IPS-11a (cell line): Measurements from ENCODE around the gene CRIP2.
A peak's percentile ranks its signal among the peaks of the same experiment; 100 is the strongest.

Source experiments
- H3K4me3 ChIP-seq: one replicate; pipeline ENCODE4 v1.5.1; 2013; ENCODE audit warnings: low read depth, low read length, control low read depth

The CRIP2 gene

DNA sequence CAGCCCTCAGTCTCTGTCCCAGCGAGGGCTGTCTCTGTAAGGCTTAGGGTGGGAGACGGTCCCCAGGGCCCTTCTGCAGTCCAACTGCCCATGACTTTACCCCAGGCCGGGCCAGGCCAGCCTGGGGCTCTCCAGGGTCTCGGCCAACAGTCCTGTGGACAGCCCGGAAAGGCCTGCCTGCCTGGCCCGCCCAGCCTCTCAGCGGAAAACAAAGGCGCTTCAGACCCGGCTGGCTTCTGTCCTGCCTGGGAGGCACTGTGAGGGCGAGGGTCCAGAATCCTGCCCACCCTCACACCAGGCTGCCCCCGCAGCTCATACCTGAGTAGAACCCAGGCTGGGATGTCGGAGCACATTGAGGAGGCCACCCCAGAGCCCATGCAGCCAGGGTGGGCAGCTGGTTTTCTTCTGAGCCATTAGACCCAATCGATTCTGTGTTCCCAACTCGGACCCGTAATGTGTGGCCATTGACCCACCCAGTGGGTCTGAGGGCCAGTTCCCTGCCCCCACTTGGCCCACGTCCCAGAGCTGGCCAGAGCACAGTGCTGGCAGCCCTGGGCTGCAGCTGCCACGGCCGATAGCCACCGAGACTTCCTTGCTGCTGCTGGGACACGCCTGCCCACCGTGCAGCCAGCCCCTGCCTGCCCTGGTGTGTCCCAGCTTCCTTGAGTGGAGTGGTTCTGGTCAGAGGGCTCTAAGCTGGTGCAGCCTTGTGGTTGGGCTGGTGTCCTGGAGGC, 1.6 kb downstream of the CRIP2 start:
- H3K4me3 ChIP-seq = no peak overlapping the region

DNA sequence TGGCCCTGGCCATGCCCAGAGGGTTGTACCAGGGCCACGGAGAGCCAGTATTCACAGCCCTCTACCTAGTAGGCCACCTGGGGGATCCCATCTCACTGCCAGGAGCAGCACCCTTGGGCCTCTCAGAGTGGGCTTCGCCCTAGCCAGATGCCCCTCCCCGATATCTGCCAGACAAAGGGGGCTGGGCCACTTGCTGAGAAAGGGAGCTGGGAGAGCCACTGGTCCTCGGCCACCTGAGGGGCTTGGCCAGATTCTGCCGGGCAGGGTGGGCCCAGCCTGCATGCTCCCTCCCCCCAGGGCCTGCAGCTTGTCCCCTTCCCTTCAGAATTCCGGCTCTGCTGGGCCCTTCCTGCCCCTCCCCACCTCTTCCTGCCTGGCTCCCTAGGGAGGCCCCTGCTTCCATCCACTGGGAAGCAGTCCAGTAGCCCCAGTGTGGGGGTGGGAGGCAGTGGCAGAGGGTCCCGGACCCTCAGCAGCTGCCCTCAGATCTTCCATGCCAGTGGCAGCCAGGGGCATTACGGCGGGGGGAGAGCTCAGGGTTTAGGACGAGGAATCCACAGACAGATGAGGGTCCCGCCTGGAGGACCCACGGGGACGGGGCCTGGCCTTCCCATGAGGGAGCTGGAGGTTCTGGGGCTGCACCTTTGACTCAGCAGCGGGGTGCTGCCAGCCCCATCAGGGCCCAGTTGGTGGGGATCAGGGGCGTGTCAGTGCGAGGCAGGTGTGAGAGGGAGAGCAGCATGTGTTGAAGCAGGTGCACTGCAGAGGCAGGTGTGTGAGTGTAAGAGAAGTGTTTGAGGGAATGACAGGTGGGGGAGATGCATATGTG, 2.4 kb downstream of the CRIP2 start:
- no peak overlapping the region for H3K4me3 ChIP-seq

DNA sequence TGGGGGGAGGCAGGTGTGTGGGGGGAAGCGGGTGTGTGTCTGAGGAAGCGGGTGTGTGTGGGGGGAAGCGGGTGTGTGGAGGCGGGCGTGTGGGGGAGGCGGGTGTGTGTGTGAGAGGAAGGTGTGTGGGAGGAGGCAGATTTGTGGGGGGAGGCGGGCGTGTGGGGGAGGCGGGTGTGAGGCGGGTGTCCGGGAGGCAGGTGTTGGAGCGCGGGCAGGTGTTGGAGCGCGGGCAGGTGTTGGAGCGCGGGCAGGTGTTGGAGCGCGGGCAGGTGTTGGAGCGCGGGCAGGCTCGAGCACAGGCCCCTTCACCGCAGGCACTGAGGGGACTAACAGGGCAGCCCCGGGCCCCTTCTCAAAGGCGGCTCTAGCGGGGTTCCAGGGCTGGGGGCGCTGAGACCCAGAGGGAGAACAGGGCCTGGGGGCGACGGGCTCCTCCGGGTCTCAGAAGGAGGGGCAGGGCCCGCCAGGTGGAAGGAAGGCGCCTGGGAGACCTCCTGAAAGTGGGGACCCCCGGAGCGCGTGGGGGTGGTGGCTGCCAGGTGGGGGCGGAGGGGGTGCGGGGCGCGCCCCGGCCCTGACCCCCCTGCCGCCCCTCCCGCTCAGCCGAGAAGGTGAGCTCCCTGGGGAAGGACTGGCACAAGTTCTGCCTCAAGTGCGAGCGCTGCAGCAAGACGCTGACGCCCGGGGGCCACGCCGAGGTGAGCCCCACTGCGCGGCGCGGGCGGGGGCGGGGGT, 3.2 kb downstream of the CRIP2 start:
- H3K4me3 ChIP-seq = peak overlapping the region; percentile 4

DNA sequence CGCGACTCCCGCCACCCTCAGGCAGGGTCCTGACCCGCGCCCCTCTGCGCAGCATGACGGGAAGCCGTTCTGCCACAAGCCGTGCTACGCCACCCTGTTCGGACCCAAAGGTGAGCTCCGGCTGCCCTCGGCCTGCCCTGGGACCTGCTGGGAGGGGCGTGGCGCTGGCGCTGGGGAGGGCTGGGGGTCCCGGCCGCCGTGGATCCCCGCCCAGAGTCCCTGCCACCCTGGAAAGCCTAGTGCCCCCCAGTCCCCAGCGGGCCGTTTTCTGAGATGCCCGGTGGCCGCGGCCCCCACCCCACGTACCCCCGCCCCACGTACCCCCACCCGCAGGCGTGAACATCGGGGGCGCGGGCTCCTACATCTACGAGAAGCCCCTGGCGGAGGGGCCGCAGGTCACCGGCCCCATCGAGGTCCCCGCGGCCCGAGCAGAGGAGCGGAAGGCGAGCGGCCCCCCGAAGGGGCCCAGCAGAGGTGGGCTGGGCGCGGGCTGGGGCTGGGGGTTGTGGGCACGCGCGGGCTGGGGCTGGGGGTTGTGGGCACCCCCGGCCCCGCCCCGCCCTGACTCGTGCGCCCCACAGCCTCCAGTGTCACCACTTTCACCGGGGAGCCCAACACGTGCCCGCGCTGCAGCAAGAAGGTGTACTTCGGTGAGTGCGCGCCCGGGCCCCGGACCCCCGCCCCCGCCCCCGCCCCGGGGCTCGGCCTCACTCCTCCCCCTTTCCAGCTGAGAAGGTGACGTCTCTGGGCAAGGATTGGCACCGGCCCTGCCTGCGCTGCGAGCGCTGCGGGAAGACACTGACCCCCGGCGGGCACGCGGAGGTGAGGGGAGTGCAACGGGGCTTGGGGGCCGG, 4.0 kb downstream of the CRIP2 start:
- H3K4me3 ChIP-seq = peak overlapping the region; percentile 4

DNA sequence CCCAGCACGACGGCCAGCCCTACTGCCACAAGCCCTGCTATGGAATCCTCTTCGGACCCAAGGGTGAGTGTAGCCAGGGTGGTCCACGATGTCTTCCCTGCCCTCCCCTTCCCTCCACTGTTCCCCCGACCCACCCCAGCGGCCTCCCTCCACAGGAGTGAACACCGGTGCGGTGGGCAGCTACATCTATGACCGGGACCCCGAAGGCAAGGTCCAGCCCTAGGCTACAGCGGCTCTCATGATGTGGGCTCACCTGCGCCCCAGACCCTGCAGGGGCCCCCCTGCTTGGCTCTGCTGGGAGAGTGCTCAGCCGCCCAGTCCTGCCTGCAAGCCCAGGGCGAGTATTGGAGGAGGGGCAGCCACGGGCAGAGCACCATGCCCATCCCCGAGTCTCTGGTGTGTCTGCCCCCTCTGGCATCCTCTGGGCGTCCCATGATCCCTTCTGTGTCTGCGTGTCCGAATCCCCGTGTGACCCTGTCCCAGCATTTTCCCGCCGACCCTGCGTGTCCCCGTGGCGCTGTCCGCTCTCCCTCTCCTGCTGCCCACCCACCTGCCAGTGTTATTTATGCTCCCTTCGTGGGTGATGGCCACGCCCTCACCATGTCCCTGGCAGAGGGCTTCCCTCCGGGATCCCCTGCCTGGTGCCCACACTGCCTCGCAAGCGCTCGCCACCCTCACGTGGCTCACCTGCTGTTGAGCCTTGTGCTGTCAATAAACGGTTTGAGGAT, 5.0 kb downstream of the CRIP2 start:
- H3K4me3 ChIP-seq = no peak overlapping the region

DNA sequence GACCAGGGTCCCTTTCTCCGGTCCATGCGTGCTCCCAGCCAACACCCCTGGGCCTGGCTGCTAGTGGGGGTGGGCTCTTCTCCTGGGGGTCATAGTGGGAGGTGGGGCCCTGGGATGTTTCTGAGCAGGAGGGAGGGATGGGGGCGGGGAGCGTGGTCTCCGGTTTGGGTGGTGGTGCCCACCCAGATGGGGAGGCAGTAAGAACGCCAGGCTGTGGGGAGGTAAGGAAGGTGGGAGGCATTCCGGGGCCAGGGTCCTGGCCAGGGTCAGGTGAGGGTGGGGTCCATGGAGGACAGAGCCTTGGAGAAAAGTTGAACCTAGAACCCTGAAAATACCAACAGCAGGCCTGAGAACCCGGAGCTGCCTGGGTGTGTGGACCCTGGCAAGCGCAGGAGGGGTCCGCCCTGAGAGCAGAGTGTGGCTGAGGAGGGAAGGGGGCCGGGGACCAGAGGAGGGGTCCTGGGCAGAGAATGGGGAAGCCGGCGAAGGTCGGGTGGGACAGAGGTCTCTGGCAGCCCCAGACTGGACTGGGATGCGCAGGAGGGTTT, 5.7 kb downstream of the CRIP2 start:
- no peak overlapping the region for H3K4me3 ChIP-seq

DNA sequence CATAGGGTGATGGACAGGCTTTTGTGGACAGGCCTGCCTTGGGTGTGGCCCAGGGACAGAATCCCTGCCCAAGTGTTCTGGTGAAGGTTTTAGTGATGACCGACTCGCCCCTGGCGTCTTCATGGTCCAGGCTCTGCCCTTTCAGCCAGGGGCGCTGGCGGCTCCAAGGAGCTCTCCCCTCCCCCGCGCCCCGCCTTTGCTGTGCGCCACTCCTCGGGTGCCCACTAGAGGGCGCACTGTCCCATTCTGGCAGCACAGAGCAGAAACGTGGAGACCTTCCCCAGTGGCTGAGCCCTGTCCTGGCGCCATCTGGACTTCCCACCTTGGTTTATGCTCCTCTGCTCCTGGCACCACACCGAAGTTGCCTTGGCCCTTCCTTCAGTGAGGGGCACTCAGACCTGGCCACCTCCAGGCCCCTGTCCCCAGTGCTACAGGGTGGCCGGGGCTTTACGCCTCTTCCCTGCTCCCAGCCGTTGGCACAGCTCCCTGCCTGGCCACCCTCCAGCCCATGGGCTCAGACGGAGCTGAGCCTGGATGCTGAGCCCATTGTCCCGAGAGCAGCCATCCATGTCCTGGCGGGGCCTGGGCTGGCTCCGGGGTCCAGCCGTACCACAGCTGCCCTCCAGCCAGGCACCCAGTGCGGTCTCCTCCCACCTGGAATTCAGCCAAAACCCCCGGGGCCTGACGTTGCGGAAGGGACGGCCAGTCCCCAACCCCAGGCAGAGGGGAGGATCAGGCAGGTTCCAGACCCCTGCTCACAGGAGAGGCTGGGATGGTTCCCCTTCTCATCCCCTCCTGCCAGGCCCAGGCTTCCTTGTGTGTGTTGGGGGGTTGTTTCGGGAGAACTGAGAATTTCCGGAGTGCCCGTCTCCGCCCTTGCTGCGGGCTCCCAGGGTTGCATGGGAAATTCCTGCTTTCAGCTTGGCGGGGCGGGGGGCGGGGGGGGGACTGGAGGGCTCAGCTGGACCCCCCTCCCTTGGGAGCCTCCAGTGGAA, 6.5 kb downstream of the CRIP2 start:
- H3K4me3 ChIP-seq = no peak overlapping the region

DNA sequence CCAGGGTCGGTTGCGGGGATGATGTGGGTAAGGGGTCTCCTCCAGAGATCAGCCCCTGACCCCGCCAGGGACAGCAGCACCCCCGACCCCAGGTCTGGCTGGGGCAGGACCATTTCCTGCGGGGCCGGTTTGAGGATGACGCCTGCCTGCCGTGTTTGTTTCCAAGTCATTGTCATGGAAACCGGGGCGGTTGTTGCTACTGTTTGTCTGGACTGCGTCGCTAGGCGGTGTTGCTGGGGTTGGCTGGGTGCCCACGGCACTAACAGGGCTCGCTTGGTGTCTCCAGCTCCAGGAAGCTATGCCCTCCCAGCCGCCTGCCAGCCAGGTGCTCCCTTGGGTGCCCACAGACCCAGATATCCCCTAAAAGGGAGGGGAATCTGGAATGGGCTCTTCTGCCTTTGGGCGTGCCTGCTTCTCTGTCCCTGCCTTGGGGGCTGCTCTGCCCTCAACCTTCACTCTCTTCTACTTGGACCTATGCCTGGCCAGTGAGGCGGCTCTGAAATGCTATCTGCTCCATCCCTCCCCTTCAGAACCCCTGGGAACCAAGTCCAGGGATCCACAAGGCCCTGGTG, 7.4 kb downstream of the CRIP2 start:
- H3K4me3 ChIP-seq = no peak overlapping the region

DNA sequence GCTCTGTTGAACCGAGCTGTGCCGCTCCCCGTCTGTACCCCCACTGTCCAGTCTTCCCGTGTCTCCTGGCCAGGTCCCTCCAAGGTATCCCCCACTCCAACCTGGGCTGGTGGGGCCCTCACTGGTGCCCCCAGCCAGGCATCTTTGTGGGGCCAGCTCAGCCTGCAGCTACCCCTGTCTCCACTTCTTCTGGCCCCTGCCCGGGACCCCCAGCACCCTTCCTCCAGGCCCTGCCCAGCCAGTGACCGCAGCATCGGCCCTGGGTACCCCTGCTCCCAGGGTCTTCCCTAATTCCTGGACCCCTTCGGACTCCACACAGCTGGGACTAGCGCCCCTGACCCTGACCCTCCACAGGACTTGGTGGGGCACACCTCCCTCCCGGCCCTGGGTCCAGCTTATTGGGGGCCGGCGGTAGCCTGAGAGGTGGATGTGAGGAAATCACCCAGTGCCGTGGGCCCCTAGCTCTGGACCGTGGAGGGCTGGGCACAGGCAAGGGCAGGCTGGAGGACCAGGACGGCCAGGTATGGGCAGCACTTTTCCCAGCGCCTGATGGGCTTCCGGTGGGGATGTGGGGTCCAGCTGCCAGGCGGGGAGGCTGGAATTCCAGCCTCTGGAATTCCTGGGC, 8.0 kb downstream of the CRIP2 start:
- H3K4me3 ChIP-seq = no peak overlapping the region

DNA sequence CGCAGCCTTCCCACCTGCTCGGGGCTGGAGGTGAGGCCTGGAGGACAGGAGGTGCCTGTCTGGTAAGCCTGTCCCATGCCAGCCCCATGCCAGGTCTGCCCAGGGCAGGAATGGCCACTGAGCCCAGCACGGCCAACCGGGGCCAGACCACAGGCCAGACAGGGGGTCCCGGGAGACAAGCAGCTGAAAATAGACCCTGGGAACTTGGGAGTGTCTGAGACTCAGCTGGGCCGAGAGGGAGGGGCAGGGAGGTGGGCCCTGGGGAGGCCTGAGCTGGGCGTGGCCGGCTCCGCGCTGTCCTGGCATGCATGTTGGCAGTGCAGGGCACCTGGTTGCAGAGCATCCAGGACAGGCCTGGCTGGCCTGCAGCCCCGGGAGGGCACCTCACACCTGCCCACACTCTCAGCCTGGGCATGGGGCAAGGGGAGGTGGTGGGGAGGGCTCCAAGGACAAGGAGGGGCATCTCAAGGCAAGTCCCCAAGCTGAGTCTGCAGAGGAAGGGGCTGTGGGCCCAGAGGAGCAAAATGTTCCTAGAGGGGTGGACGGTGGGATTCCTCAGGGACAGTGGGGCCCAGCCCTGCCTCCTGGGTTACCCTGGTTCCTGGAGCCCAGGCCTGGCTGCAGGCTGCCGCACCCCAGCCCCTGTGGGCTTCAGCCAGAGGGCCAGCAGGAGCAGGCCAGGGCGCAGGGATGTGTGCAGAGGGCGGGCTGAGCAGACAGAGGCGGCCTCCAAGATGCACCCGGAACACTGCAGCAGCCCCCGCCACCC, 8.9 kb downstream of the CRIP2 start:
- H3K4me3 ChIP-seq = no peak overlapping the region

DNA sequence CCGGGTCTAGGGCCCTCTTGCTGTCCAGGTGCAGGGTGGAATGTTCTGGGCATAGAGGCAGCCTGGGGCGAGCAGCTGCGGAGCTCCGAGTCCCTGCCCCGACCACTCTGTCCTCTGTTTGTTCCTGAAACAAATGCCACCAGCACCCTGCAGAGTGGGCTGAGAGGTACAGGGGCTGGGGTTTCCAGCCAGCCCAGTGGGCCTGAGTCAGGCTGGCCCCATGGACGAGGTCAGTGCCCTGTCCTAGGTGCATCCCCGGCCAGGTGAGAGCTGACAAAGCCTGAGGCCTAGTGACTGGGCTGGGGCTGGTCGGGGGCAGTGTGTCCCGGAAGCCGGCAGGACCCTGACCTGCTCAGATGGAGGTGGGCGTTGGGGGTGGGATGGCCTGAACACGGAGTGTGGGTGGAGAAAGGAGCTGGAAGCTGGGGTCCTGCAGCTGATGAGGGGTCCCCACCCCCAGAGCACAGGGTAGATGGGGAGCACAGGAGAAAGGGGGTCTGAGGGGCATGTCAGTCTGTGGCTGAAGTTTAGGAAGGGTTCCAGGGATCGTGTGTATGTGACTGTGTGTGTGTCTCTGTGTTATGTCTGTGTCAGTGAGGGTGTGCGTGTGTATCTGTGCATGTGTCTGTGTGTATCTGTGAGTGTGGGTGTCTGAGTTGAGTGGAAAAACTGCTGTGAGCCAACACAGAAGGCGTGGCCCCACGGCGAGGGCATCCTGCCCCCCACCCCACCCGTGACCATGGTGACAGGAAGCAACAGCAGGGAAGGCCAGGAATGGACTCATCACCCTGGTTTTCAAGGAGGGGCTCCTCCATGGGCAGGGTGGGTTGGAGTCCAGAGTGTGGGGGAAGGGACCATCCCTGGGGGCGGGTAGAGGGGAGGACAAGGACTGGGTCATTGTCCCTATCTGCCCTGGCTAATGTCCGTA, 9.7 kb downstream of the CRIP2 start:
- H3K4me3 ChIP-seq = no peak overlapping the region

DNA sequence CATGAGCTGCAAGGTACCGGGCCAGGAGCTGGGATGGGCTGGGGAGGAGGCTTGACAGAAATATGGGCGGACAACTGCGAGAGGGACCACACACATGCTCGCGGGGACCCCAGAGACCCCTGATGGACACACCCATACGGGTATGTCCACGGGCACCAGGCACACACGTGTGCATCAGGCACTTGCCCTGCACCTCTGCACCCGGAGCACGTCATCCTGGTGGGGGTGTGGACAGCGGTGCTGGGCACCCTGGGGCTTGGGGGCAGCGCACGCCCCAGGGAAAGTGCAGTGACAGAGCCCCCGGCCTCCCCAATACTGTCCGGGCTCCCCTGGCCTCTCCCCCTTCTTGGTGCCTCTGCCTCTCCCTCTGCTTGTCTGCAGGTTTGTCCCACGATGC, 10.4 kb downstream of the CRIP2 start:
- H3K4me3 ChIP-seq = no peak overlapping the region

DNA sequence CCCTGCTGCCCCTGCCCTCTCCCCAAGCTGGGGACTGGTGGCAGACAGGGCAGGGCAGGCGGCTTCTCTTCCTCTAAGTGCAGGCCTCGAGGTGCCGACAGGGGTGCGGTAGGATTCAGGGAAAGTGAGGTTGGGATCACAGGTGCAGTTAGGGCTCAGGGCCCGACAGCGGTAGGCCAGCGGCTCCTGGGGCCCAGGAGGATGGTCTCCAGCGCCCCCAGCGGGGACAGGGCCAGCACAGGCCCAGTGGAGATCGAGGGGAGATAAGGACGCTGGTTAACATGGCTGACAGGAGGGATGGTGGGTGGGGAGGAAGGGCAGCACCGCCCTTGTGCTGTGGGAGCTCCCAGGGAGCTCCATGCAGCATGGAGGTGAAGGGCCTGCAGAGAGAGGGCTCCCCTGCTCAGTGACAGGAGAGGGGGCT, 11.1 kb downstream of the CRIP2 start:
- no peak overlapping the region for H3K4me3 ChIP-seq

DNA sequence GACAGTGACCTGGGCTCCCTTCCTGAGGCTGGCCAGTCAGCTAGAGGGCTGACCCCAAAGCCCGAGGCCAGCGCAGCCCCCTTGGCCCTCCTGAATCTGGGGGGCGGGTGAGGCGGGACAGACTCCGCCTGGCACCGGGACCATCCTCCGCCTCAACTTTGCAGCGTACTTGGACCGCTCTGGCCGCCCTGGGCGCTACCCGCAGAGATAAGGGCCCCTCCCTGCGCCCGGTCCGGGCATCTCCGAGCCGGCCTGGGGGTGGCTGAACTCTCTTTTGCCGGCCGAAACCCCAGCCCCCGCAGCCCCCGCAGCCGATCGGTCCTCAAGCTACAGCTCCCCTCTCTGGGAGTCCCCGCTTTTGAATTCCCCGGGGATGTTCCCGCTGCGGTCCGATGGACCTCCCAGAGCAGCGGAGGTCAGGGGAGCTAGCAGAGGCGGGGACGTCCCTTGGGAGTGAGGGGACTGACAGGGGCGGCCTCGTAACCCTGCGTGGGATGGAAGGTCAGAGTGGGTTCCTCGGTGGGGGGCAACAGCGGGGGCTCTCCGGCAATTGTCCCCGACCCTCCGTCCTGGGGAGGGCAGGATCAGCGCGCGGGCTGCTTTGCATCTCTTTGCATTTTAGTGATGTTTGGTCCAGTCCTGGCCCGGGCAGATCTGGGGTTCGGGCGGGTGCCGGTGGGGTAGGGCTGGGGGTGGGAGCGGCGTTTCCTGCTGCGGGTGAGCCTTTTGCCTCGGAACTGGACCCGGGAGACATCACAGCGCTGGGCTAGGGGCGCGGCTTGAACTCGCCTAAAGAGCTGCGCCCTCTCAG, 11.7 kb downstream of the CRIP2 start, which contains the start of gene CRIP1:
CRIP1 (plus strand) TSS at position 724 of the 811 bp plus-strand sequence. CDS start 374 bp downstream, outside the sequence.
- H3K4me3 ChIP-seq = peak within 1 kb of the TSS; percentile 13

DNA sequence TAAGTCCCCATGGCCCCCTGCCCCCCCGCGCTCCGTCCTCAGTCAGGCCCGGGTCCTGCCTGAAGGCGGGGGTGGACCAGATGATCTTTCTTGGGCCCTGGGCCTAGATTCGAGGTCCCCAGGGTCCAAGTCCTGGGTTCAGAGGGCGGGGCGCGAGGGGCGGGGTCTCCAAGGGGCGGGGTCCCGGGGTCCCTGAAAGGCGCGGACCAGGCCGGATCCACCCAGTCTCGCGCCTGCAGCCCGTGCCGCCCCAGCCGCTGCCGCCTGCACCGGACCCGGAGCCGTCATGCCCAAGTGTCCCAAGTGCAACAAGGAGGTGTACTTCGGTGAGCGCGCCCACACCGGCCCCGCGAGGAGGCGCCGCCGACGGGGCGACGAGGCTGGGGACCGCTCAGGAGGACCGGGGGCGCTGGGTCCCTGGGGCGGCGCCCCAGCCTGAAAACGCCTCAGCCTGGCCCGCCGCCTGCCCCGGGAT, 12.4 kb downstream of the CRIP2 start:
- H3K4me3 ChIP-seq = peak overlapping the region; percentile 13
